GM12891 (cell line): ENCODE data around the gene THTPA.

Experiments
- PAX5 ChIP-seq: IDR thresholded peaks from 2 replicates; pipeline ENCODE4 v1.6.1; 2011; ENCODE audit warnings: low read length, moderate library complexity, mild to moderate bottlenecking; ENCODE audit not compliant: insufficient read depth, severe bottlenecking
- POLR2A ChIP-seq: IDR thresholded peaks from 2 replicates; pipeline ENCODE4 v1.6.1; 2011; ENCODE audit warnings: low read depth, low read length, control low read depth
- POLR2AphosphoS5 ChIP-seq: IDR thresholded peaks from 2 replicates; pipeline ENCODE4 v1.6.1; 2011; ENCODE audit warnings: low read depth, low read length, control low read depth
- TAF1 ChIP-seq: IDR thresholded peaks from 2 replicates; pipeline ENCODE4 v1.6.1; 2011; ENCODE audit warnings: low read depth, low read length, control low read depth

DNA sequence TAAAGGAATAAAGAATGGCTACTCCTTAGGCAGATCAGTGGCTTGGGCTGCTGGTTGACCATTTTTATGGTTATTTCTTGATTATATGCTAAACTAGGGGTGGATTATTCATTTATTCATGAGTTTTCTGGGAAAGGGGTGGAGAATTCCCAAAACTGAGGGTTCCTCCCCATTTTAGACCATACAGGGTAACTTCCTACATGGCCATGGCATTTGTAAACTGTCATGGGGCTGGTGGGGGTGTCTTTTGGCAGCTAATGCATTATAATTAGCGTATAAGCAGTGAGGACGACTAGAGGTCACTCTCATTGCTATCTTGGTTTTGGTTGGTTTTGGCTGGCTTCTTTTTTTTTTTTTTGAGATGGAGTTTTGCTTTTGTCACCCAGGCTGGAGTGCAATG lies 48.1 kb downstream of the THTPA start:
- TF ChIP-seq POLR2AphosphoS5 (no peak), POLR2A (no peak), TAF1 (no peak), PAX5 (no peak)
